Tibial nerve (tissue), 4 donors: ENCODE measurements around the gene HOXB2. TPM values are rescaled to one million over a fixed set of nuclear protein-coding genes. Genes with fewer than 3 reads are reported as not detected.

ENCODE experiments used
- DNase-seq, 2 donors: peaks; one replicate each; pipeline ENCODE4 v3.0.0-alpha.2; 2019; ENCODE audit warnings: low spot score in 2 of 2
- H3K27ac ChIP-seq, 4 donors: fragments of 200-600 bp; sonication (generic) in 3 of 4; one replicate each; pipeline ENCODE4 v1.5.1; 2017 to 2019; ENCODE audit warnings: mild to moderate bottlenecking in 1 of 4
- H3K27me3 ChIP-seq, 2 donors: fragments of 200-600 bp; sonication (generic) in 1 of 2; one replicate each; pipeline versions ENCODE4 v1.5.1 to v1.6.0; 2017 to 2019
- H3K36me3 ChIP-seq, 3 donors: fragments of 200-600 bp; sonication (generic); one replicate each; pipeline ENCODE4 v1.5.1; 2018 to 2019
- H3K4me1 ChIP-seq, 4 donors: fragments of 200-600 bp; sonication (generic) in 3 of 4; one replicate each; pipeline ENCODE4 v1.5.1; 2017 to 2019
- H3K4me3 ChIP-seq, 4 donors: fragments of 200-600 bp; sonication (generic) in 3 of 4; one replicate each; pipeline ENCODE4 v1.5.1; 2017 to 2019; ENCODE audit warnings: mild to moderate bottlenecking in 1 of 4, moderate library complexity in 1 of 4
- H3K9me3 ChIP-seq, 4 donors: fragments of 200-600 bp; sonication (generic) in 3 of 4; one replicate each; pipeline ENCODE4 v1.5.1; 2017 to 2019
- CTCF ChIP-seq, 5 experiments: fragments of 200-600 bp in 3 of 5; fragments of 450-650 bp in 2 of 5; sonication (generic) in 3 of 5; IDR thresholded peaks; one replicate each; pipeline ENCODE4 v1.5.1; 2016 to 2019; ENCODE audit warnings: antibody characterized with exemption in 5 of 5, mild to moderate bottlenecking in 3 of 5, moderate library complexity in 2 of 5
- EP300 ChIP-seq, 2 donors: sonication (generic); formaldehyde crosslinking; IDR thresholded peaks; one replicate each; pipeline ENCODE4 v1.6.1; 2017; ENCODE audit warnings: antibody characterized with exemption in 2 of 2, mild to moderate bottlenecking in 1 of 2
- POLR2A ChIP-seq, 2 donors: fragments of 450-650 bp; IDR thresholded peaks; one replicate each; pipeline ENCODE4 v1.6.1; 2017; ENCODE audit warnings: antibody characterized with exemption in 2 of 2, mild to moderate bottlenecking in 2 of 2, moderate library complexity in 2 of 2
- WGBS, 2 donors: methylation state at CpG; one replicate each; pipeline ENCODE4 v1.1.5; 2018; 5-methylcytosine and 5-hydroxymethylcytosine counted together
- total RNA-seq, 4 donors: library from RNA; depleted of rRNA; stranded (reverse); fragments of >200 nt; gene quantifications; one replicate each; pipeline ENCODE4 v1.1.0, GENCODE V29; 2016

Gene HOXB2
- total RNA-seq, 4 donors from 2014 or later, result 6.9 to 29.3 (median 19.2) TPM

GRCh38 chr17:48563385-48563838 lies 18.5 kb upstream of the HOXB2 start:
- 54 to 60% methylated on average over 6 of the region's 6 CpGs for WGBS, 2 donors
- no peak for DNase-seq
- Histone ChIP-seq H3K27me3 (peaks cover 0 to 98% of the 10 kb centered on the region in 2 donors), H3K9me3 (no peaks in the 10 kb centered on the region), H3K4me1 (peaks cover 0 to 34% (median 14%) of the 10 kb centered on the region in 4 donors), H3K27ac (peak overlapping the region in 2 of 4 donors; percentile 61 to 65), H3K36me3 (no peaks in the 10 kb centered on the region), H3K4me3 (peak overlapping the region in 1 of 4 donors; percentile 31)
- TF ChIP-seq POLR2A (IDR thresholded peaks at IDR 0.05) (no peak), EP300 (IDR thresholded peaks at IDR 0.05) (no peak), CTCF (IDR thresholded peaks at IDR 0.05) (no peak)

DNA sequence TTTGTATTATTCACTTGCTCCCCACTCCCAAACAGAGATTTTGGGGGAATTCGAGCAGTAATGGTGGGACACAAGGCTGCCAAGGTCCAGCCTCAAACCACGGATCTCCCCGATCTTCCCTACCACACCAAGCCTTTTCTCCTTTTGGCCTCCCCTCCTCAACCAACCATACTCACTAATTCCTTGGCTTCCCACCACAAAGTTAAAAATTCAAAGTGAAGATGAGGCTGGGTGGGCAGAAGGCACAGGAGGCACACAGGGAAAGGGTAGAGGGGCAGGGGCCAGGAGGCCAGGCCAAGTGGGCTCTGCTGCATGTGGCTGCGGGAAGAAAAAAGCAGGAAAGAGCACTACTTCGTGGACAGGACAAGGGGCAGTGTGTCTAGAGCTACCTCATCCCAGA lies 18.0 kb upstream of the HOXB2 start:
- Histone ChIP-seq H3K4me3 (no peak overlapping the region), H3K4me1 (peaks cover 0 to 35% (median 13%) of the 10 kb centered on the region in 4 donors)
- 57 to 65% methylated on average over 5 of the region's 5 CpGs for WGBS, 2 donors

GRCh38 chr17:48561884-48562810 lies 17.2 kb upstream of the HOXB2 start:
- Histone ChIP-seq H3K36me3 (no peaks in the 10 kb centered on the region), H3K27ac (no peak overlapping the region), H3K4me1 (peaks cover 0 to 37% (median 10%) of the 10 kb centered on the region in 4 donors), H3K9me3 (no peaks in the 10 kb centered on the region), H3K27me3 (peaks cover 0 to 98% of the 10 kb centered on the region in 2 donors), H3K4me3 (no peak overlapping the region)
- DNase-seq, result no peak
- WGBS, 2 donors, result 62 to 63% methylated on average over 15 of the region's 15 CpGs
- TF ChIP-seq EP300 (IDR thresholded peaks at IDR 0.05) (no peak), CTCF (IDR thresholded peaks at IDR 0.05) (peak in 1 of 5 experiments; percentile 11)

More for the DNA sequence above, 18.0 kb upstream of the HOXB2 start:
- H3K9me3 ChIP-seq, result no peaks in the 10 kb centered on the region
- no peak for DNase-seq
- peaks cover 0 to 98% of the 10 kb centered on the region in 2 donors for H3K27me3 ChIP-seq
- no peak overlapping the region for H3K27ac ChIP-seq
- TF ChIP-seq POLR2A (IDR thresholded peaks at IDR 0.05) (no peak), EP300 (IDR thresholded peaks at IDR 0.05) (no peak), CTCF (IDR thresholded peaks at IDR 0.05) (no peak)
- no peaks in the 10 kb centered on the region for H3K36me3 ChIP-seq

DNA sequence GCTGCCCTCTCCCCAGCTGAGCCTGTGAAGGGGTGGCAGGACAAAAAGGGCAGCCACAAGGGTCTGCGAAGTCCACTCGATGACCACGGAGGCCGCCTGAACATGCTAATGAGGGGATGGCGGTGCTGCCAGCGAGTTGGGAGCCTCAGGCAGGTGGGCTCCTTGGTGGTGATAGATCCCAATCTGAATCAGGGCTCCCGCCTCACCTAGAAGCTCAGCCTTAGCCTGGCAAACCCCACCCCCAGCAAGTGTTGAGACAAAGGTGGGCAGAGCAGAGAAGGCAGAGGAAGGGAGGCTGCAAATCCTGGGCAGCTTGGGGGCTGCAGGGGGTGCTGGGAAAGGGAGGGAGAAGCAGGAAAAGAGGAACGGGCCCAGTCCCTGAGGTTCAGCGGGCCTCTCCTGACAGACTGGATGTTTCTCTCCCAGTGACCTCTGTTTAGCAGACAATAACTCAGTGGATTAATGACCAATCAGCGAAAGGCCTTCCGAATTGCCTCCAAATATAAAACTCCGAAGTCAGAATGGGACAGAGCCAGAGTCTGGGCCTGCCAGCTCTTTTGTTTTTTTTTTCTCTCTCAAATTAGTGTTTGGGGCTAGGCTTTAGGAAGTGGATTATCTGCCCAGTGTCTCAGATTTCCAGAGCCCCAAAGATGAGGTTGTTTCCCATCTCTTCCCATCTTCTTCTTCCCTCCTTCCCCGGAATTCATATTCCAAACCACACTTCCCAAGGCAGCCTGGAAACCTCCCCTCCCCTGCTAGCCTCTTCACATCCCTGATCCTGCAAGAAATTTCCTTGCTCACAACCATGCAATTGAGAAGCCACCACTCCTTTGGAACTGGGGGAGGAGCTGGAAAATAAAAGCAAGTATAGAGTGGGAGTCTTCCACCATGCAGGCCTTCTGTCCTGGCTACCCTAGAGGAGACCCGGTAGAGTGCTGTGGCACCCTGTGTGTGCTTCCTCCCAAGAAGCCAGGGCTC lies 15.2 kb upstream of the HOXB2 start:
- peaks cover 0 to 96% of the 10 kb centered on the region in 2 donors for H3K27me3 ChIP-seq
- 50 to 51% methylated on average over 14 of the region's 14 CpGs for WGBS, 2 donors
- no peaks in the 10 kb centered on the region for H3K36me3 ChIP-seq
- TF ChIP-seq CTCF (IDR thresholded peaks at IDR 0.05) (no peak), EP300 (IDR thresholded peaks at IDR 0.05) (no peak), POLR2A (IDR thresholded peaks at IDR 0.05) (no peak)
- H3K9me3 ChIP-seq, result no peaks in the 10 kb centered on the region
- no peak overlapping the region for H3K4me3 ChIP-seq
- DNase-seq, result no peak
- peaks cover 0 to 55% (median 14%) of the 10 kb centered on the region in 4 donors for H3K4me1 ChIP-seq
- H3K27ac ChIP-seq, result peak overlapping the region in 2 of 4 donors; percentile 11 to 59
